Measurements from ENCODE around the gene FAHD2A.
"Not testable (repeated sequence)": the region's sequence is repeated elsewhere in the genome, so short reads cannot be mapped to it uniquely, and the experiment has no call there.

- TF ChIP-seq CTCF, POLR2A (IDR thresholded peaks at IDR 0.05): not testable (repeated sequence)
These were observed 27.4 kb downstream of the FAHD2A start for GRCh38 chr2:95429748-95430467.
